Measurements from ENCODE around the gene GADD45B.

The GADD45B gene

GRCh38 chr19:2519482-2519881 lies 43.6 kb downstream of the GADD45B start:
- Histone ChIP-seq H3K9me3 (ENCODE audit: low read depth, low read length) (no peaks in the 10 kb centered on the region), H3K9ac (ENCODE audit: insufficient read length) (no peak overlapping the region), H3K36me3 (ENCODE audit: insufficient read depth, low read length) (no peaks in the 10 kb centered on the region), H3K4me3 (no peak overlapping the region), H3K27ac (no peak overlapping the region)
- DNase-seq (ENCODE audit: low read depth, low spot score) = no peak
- no peak for TF ChIP-seq FOXP2 (optimal IDR thresholded peaks at IDR 0.05; ENCODE audit: control extremely low read depth, extremely low read length, insufficient read depth)

GRCh38 chr19:2523630-2524311 lies 47.8 kb downstream of the GADD45B start:
- Histone ChIP-seq H3K27ac (no peak overlapping the region), H3K36me3 (ENCODE audit: insufficient read depth, low read length) (no peaks in the 10 kb centered on the region), H3K4me3 (no peak overlapping the region), H3K9ac (ENCODE audit: insufficient read length) (no peak overlapping the region), H3K9me3 (ENCODE audit: low read depth, low read length) (no peaks in the 10 kb centered on the region)
- DNase-seq (ENCODE audit: low read depth, low spot score) = no peak
- no peak for TF ChIP-seq FOXP2 (optimal IDR thresholded peaks at IDR 0.05; ENCODE audit: control extremely low read depth, extremely low read length, insufficient read depth)

- H3K9ac ChIP-seq (ENCODE audit: insufficient read length) = no peak overlapping the region
- no peak overlapping the region for H3K4me3 ChIP-seq
- TF ChIP-seq EZH2 (IDR thresholded peaks at IDR 0.05) = no peak
- no peak for TF ChIP-seq FOXP2 (optimal IDR thresholded peaks at IDR 0.05; ENCODE audit: control extremely low read depth, extremely low read length, insufficient read depth)
- TF ChIP-seq POLR2AphosphoS5 (IDR thresholded peaks at IDR 0.05; ENCODE audit: borderline replicate concordance, low read depth, low read length) = no peak
- H3K36me3 ChIP-seq (ENCODE audit: insufficient read depth, low read length) = no peaks in the 10 kb centered on the region
- no peaks in the 10 kb centered on the region for H3K9me3 ChIP-seq (ENCODE audit: low read depth, low read length)
- no peak overlapping the region for H3K27ac ChIP-seq
- DNase-seq (ENCODE audit: low read depth, low spot score) = no peak
Observed at GRCh38 chr19:2524361-2524839, 48.5 kb downstream of the GADD45B start.

- H3K4me3 ChIP-seq = no peak overlapping the region
- no peaks in the 10 kb centered on the region for H3K36me3 ChIP-seq (ENCODE audit: insufficient read depth, low read length)
- no peak overlapping the region for H3K9ac ChIP-seq (ENCODE audit: insufficient read length)
- H3K9me3 ChIP-seq (ENCODE audit: low read depth, low read length) = no peaks in the 10 kb centered on the region
- no peak overlapping the region for H3K27ac ChIP-seq
- DNase-seq (ENCODE audit: low read depth, low spot score) = no peak
- no peak for TF ChIP-seq POLR2AphosphoS5 (IDR thresholded peaks at IDR 0.05; ENCODE audit: borderline replicate concordance, low read depth, low read length)
- TF ChIP-seq EZH2 (IDR thresholded peaks at IDR 0.05) = no peak
- TF ChIP-seq FOXP2 (optimal IDR thresholded peaks at IDR 0.05; ENCODE audit: control extremely low read depth, extremely low read length, insufficient read depth) = no peak
Observed at GRCh38 chr19:2524840-2525723, 49.2 kb downstream of the GADD45B start.

- Histone ChIP-seq H3K9me3 (ENCODE audit: low read depth, low read length) (no peaks in the 10 kb centered on the region), H3K9ac (ENCODE audit: insufficient read length) (no peak overlapping the region), H3K4me3 (no peak overlapping the region), H3K27ac (no peak overlapping the region), H3K36me3 (ENCODE audit: insufficient read depth, low read length) (no peaks in the 10 kb centered on the region)
- TF ChIP-seq POLR2AphosphoS5 (IDR thresholded peaks at IDR 0.05; ENCODE audit: borderline replicate concordance, low read depth, low read length) (no peak), FOXP2 (optimal IDR thresholded peaks at IDR 0.05; ENCODE audit: control extremely low read depth, extremely low read length, insufficient read depth) (no peak), EZH2 (IDR thresholded peaks at IDR 0.05) (no peak)
- DNase-seq (ENCODE audit: low read depth, low spot score) = no peak
Observed at GRCh38 chr19:2527171-2527570, 51.2 kb downstream of the GADD45B start.

- H3K4me3 ChIP-seq = no peak overlapping the region
- no peaks in the 10 kb centered on the region for H3K9me3 ChIP-seq (ENCODE audit: low read depth, low read length)
- DNase-seq (ENCODE audit: low read depth, low spot score) = no peak
- no peak overlapping the region for H3K27ac ChIP-seq
- no peaks in the 10 kb centered on the region for H3K36me3 ChIP-seq (ENCODE audit: insufficient read depth, low read length)
- TF ChIP-seq FOXP2 (optimal IDR thresholded peaks at IDR 0.05; ENCODE audit: control extremely low read depth, extremely low read length, insufficient read depth) = no peak
- TF ChIP-seq EZH2 (IDR thresholded peaks at IDR 0.05) = no peak
- no peak for TF ChIP-seq POLR2AphosphoS5 (IDR thresholded peaks at IDR 0.05; ENCODE audit: borderline replicate concordance, low read depth, low read length)
- no peak overlapping the region for H3K9ac ChIP-seq (ENCODE audit: insufficient read length)
Observed at GRCh38 chr19:2527686-2528085, 51.8 kb downstream of the GADD45B start.

All from SK-N-MC (cell line).